Upper lobe of left lung (tissue), 4 donors: Measurements from ENCODE around the gene TDP2.

Experiments
- CTCF ChIP-seq, 6 experiments: fragments of 450-650 bp in 4 of 6; fragments of 200-600 bp in 2 of 6; sonication (generic) in 2 of 6; IDR thresholded peaks; one replicate each; pipeline ENCODE4 v1.5.1; 2016 to 2019; ENCODE audit warnings: antibody characterized with exemption in 6 of 6
- EP300 ChIP-seq, 4 donors: sonication (generic); formaldehyde crosslinking; IDR thresholded peaks; one replicate each; pipeline ENCODE4 v1.5.1; 2017; ENCODE audit warnings: antibody characterized with exemption in 4 of 4, control low read depth in 2 of 4
- POLR2A ChIP-seq, 4 donors: fragments of 450-650 bp; IDR thresholded peaks; one replicate each; pipeline ENCODE4 v1.5.1; 2016 to 2017; ENCODE audit warnings: antibody characterized with exemption in 4 of 4, mild to moderate bottlenecking in 2 of 4
- POLR2AphosphoS5 ChIP-seq, 2 donors: sonication (generic); formaldehyde crosslinking; IDR thresholded peaks; one replicate each; pipeline ENCODE4 v1.5.1; 2017; ENCODE audit warnings: antibody characterized with exemption in 2 of 2

GRCh38 chr6:24614648-24615047 lies 52.1 kb downstream of the TDP2 start:
- TF ChIP-seq CTCF (IDR thresholded peaks at IDR 0.05) (no peak), POLR2A (IDR thresholded peaks at IDR 0.05) (no peak), EP300 (IDR thresholded peaks at IDR 0.05) (no peak), POLR2AphosphoS5 (IDR thresholded peaks at IDR 0.05) (no peak)
